Mammary epithelial cell (primary cell): Measurements from ENCODE around the gene SRP54.

Experiments used
- EZH2 ChIP-seq: IDR thresholded peaks from 2 replicates; pipeline ENCODE4 v1.6.1; 2012; ENCODE audit warnings: low read length, inconsistent platforms, borderline replicate concordance
- TF ChIP-seq, protein P1 (sequence below), 2 donors: IDR thresholded peaks in 1 of 2; conservative IDR thresholded peaks in 1 of 2; 2 replicates each; pipeline ENCODE4 v1.5.1; 2011 to 2012; ENCODE audit warnings: inconsistent platforms in 2 of 2, low read length in 2 of 2, mild to moderate bottlenecking in 2 of 2, control low read depth in 1 of 2, low read depth in 1 of 2; ENCODE audit not compliant: insufficient read depth in 1 of 2; ENCODE audit errors: extremely low read depth in 1 of 2

DNA sequence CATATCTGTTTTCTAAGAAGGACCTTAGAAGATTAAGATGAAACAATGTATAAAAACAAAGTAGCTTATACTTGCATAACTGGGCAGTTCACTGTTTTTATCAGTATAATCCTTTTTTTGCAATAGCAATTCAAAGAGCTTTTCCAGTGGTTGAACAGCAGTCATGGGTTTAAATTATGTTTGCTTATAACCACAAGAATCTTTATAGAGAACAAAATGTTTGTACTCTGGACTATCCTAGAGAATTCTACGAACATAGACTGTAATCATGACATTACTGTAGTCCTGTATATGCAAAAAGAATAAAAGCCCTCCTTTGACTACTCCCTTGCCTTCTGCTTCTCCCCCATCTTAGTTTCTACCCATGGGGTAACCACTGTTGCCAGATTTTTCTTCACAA, 69.0 kb downstream of the SRP54 start:
- TF ChIP-seq, protein P1, sequence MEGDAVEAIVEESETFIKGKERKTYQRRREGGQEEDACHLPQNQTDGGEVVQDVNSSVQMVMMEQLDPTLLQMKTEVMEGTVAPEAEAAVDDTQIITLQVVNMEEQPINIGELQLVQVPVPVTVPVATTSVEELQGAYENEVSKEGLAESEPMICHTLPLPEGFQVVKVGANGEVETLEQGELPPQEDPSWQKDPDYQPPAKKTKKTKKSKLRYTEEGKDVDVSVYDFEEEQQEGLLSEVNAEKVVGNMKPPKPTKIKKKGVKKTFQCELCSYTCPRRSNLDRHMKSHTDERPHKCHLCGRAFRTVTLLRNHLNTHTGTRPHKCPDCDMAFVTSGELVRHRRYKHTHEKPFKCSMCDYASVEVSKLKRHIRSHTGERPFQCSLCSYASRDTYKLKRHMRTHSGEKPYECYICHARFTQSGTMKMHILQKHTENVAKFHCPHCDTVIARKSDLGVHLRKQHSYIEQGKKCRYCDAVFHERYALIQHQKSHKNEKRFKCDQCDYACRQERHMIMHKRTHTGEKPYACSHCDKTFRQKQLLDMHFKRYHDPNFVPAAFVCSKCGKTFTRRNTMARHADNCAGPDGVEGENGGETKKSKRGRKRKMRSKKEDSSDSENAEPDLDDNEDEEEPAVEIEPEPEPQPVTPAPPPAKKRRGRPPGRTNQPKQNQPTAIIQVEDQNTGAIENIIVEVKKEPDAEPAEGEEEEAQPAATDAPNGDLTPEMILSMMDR (conservative IDR thresholded peaks at IDR 0.05 in 1 of 2, IDR thresholded peaks at IDR 0.05 in 1 of 2; ENCODE audit: extremely low read depth in 1 of 2, insufficient read depth in 1 of 2, low read depth in 1 of 2, low read length in 2 of 2) = no peak
- no peak for TF ChIP-seq EZH2
